Upper lobe of right lung (tissue), 1 donor: ENCODE measurements around the gene TOX3. TPM values are rescaled to one million over a fixed set of nuclear protein-coding genes. Genes with fewer than 3 reads are reported as not detected.

Experiments
- ATAC-seq: fragments of 200-7000 bp; cut with Tn5 transposase; one replicate; pipeline ENCODE4 v1.9.1; 2020; ENCODE audit warnings: mild to moderate bottlenecking, moderate library complexity
- DNase-seq: peaks from one replicate; pipeline ENCODE4 v3.0.0-alpha.2; 2020
- H3K27ac ChIP-seq: fragments of 200-600 bp; one replicate; pipeline ENCODE4 v1.8.0; 2022
- H3K27me3 ChIP-seq: fragments of 200-600 bp; one replicate; pipeline ENCODE4 v1.8.0; 2022; ENCODE audit warnings: mild to moderate bottlenecking
- H3K36me3 ChIP-seq: fragments of 200-600 bp; one replicate; pipeline ENCODE4 v1.8.0; 2022
- H3K4me1 ChIP-seq: fragments of 200-600 bp; one replicate; pipeline ENCODE4 v1.8.0; 2022
- H3K4me3 ChIP-seq: fragments of 200-600 bp; one replicate; pipeline ENCODE4 v1.8.0; 2022; ENCODE audit warnings: mild to moderate bottlenecking
- H3K9me3 ChIP-seq: fragments of 200-600 bp; one replicate; pipeline ENCODE4 v1.8.0; 2022
- intact Hi-C: fragments of 100-400 bp; cut with DNase I; formaldehyde crosslinking; loops from one replicate; pipeline ENCODE4 v1.11.0; 2022
- long read RNA-seq: library from polyadenylated mRNA; unstranded; transcript quantifications from one replicate; pipeline ENCODE4 v2.0.0, GENCODE V29; 2021
- total RNA-seq: library from RNA; stranded (reverse); fragmentation: NEBNext Ultra II Directional; extraction: Animal tissue kit (Norgen Biotek cat#: 25700); gene quantifications from one replicate; pipeline ENCODE4 v1.2.1, GENCODE V29; 2021
- TF ChIP-seq, protein P1 (sequence below): fragments of 200-600 bp; IDR thresholded peaks from one replicate; pipeline ENCODE4 v1.8.0; 2022; ENCODE audit warnings: antibody characterized with exemption
- donor health status: DM: no; HTN: yes; CAD: no; lungs with severe emphysema.

The TOX3 gene
- total RNA-seq = 3.7 TPM
- long read RNA-seq, partial matches to known transcripts = 2 of 5 reads
- long read RNA-seq, other reads (novel, unspliced or antisense) = 1 of 5 reads

DNA sequence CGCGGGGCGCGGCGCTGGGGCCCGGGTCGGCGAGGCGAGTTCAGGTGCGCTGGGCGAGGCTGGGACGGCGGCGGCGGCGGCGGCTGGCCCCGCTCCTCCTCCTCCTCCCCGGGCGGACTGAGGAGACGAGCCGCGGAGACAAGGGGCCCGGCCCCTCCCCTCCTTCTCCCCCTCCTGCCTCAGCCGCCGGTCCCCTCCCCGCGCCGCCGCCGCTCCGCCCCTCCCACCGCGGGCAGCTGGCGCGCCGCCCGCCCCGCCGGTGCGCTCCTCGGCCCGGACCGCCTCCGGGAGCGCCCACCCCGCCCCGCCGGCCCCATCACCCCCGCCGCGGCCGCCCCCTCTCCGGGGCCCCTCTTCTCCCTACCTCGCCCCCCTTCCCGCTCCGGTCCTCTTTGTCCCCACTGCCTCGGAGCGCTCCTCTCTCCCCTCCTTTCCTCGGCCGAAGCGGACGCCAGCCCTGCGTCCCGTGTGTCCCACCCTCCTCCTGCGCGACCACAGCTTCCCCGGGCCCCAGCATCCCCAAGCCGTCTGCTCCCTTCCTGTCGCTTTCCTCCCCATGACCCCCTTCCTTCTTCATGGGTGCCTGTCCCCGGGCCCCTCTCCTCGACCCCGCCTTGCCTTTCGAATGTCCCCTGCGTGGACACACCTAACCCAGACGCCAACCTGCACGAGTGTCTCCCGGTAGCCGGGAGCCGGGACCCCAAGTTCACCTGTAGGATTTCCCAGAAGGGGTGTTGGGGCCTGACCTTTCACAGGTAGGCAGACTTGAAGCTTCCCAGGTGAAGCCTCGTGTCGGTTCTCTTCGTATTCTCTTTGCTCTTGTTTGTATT is at the start of gene TOX3:
TOX3 (minus strand) TSS at position 140 of the 830 bp plus-strand sequence. CDS start 420 bp downstream, outside the sequence.
- no peaks in the 10 kb centered on the region for H3K4me1 ChIP-seq
- no peak within 1 kb of the TSS for H3K27ac ChIP-seq
- intact Hi-C loops = no loop called here
- peaks cover 62% of the 10 kb centered on the region for H3K27me3 ChIP-seq
- TF ChIP-seq, protein P1, sequence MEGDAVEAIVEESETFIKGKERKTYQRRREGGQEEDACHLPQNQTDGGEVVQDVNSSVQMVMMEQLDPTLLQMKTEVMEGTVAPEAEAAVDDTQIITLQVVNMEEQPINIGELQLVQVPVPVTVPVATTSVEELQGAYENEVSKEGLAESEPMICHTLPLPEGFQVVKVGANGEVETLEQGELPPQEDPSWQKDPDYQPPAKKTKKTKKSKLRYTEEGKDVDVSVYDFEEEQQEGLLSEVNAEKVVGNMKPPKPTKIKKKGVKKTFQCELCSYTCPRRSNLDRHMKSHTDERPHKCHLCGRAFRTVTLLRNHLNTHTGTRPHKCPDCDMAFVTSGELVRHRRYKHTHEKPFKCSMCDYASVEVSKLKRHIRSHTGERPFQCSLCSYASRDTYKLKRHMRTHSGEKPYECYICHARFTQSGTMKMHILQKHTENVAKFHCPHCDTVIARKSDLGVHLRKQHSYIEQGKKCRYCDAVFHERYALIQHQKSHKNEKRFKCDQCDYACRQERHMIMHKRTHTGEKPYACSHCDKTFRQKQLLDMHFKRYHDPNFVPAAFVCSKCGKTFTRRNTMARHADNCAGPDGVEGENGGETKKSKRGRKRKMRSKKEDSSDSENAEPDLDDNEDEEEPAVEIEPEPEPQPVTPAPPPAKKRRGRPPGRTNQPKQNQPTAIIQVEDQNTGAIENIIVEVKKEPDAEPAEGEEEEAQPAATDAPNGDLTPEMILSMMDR = no peak
- peak; percentile 61 for ATAC-seq
- H3K4me3 ChIP-seq = peak within 1 kb of the TSS; percentile 39
- no peaks in the 10 kb centered on the region for H3K36me3 ChIP-seq
- DNase-seq = peak; percentile 65
- no peaks in the 10 kb centered on the region for H3K9me3 ChIP-seq

DNA sequence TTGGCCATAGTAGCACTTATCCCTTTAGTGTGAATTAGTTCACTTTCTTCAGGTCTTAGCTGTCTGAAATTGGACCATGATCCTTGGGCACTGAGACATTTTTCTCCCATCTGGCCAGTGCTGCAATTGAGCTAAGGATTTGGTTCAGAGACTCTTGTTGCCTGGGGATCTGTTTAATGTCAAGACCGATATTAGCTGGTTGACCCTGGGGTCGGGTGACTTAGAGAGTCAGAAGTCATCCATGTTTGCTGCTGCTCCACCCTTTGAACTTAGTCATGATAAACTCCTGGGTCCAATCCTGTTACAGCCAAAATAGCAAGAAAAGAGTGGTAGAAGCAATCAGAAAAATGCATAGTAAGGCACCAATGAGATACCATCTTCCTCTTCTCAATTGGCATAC is 45.8 kb upstream of the TOX3 start:
- intact Hi-C loops = no loop called here
- no peak overlapping the region for H3K4me3 ChIP-seq
- no peaks in the 10 kb centered on the region for H3K27me3 ChIP-seq
- ATAC-seq (no peak), DNase-seq (no peak)
- H3K27ac ChIP-seq = no peak overlapping the region
- TF ChIP-seq, protein P1 = no peak
- H3K4me1 ChIP-seq = no peaks in the 10 kb centered on the region
- no peaks in the 10 kb centered on the region for H3K36me3 ChIP-seq
- H3K9me3 ChIP-seq = no peaks in the 10 kb centered on the region

DNA sequence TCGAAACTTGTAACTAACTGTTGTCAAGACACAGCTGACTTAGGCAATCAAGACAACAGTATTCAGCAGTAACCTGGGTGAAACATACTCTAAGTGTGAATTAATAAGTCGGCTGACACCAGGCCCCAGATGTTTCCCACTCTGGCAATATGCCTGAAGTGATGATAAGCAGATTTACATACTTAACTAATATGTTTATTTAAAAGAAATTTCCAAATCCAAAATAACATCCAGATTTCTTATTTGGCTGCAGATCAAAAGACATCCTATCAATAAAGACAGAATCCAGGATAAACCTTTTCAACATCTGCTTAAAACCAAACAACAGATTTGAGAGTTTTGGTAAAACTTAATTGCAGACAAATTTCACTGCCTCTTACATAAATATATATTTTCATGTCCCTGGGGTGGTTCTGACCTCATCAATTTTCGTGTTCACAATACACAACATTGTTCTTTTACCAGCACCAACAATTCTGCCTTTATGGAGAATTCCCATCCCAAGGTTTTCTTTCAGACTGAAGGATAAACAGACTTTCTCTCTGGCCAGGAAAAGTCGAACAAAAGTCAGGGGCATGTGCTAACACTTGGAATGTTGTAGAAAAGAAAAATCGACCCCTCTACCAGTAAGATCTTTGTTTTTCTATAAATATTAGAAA is 45.1 kb upstream of the TOX3 start:
- ATAC-seq = no peak
- H3K27ac ChIP-seq = no peak overlapping the region
- no peaks in the 10 kb centered on the region for H3K27me3 ChIP-seq
- no peaks in the 10 kb centered on the region for H3K9me3 ChIP-seq
- no peak for DNase-seq
- no peaks in the 10 kb centered on the region for H3K36me3 ChIP-seq
- H3K4me1 ChIP-seq = no peaks in the 10 kb centered on the region
- TF ChIP-seq, protein P1 = no peak
- H3K4me3 ChIP-seq = no peak overlapping the region
- intact Hi-C loops = no loop called here

DNA sequence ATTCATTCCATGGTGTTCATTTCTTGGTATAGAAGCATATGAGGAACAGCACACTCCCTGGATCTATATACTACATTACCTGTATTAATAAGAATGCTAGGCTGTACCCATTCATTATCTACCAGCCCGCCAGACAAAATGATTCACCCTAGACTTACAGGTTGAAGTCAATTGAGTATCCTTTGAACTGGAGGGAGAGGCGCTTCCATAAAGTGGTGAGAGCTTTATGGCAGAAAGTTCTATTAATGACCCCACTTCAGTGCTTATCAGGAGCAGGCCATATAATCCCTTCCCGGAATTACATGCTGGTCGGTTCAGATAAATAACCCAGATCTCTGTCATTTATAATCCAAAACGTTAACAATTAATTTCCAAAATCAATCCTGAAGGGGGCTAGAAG is 44.5 kb upstream of the TOX3 start:
- Histone ChIP-seq H3K4me1 (no peaks in the 10 kb centered on the region), H3K9me3 (no peaks in the 10 kb centered on the region), H3K4me3 (no peak overlapping the region), H3K27ac (no peak overlapping the region), H3K27me3 (no peaks in the 10 kb centered on the region), H3K36me3 (no peaks in the 10 kb centered on the region)
- TF ChIP-seq, protein P1 = no peak
- DNase-seq = no peak
- ATAC-seq = no peak
- intact Hi-C loops = no loop called here

DNA sequence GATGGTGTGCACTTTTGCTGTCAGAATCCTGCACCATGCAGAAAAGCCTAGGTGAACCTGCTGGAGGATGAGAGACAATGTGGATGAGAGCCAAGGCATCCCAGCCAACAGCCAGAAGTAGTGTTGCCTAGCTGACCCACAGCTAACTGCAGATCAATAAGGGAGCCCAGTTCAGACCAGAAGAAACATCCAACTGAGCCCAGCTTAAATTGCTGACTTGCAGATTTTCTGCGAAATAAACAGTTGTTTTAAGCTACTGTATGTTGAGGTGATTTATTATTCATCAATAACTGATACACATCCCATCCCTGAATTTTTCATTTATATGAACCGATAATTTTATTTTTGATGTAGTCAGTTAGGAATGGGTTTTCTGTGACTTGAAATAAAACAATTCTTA is 39.2 kb upstream of the TOX3 start:
- H3K9me3 ChIP-seq = no peaks in the 10 kb centered on the region
- no peak overlapping the region for H3K27ac ChIP-seq
- H3K4me3 ChIP-seq = no peak overlapping the region
- DNase-seq (no peak), ATAC-seq (no peak)
- intact Hi-C loops = no loop called here
- H3K27me3 ChIP-seq = no peaks in the 10 kb centered on the region
- no peaks in the 10 kb centered on the region for H3K4me1 ChIP-seq
- H3K36me3 ChIP-seq = no peaks in the 10 kb centered on the region
- TF ChIP-seq, protein P1 = no peak
